Lower lobe of right lung (tissue), 2 donors: ENCODE data around the gene PLEKHN1. TPM values are rescaled to one million over a fixed set of nuclear protein-coding genes. Genes with fewer than 3 reads are reported as not detected.
"Not testable (repeated sequence)": the region's sequence is repeated elsewhere in the genome, so short reads cannot be mapped to it uniquely, and the experiment has no call there.

Experiments used
- ATAC-seq, 2 donors: fragments of 200-7000 bp; cut with Tn5 transposase; one replicate each; pipeline ENCODE4 v1.9.1; 2020 to 2022; ENCODE audit warnings: mild to moderate bottlenecking in 2 of 2, moderate library complexity in 2 of 2
- DNase-seq: peaks from one replicate; pipeline ENCODE4 v3.0.0-alpha.2; 2020
- H3K27ac ChIP-seq: fragments of 200-600 bp; one replicate; pipeline ENCODE4 v1.8.0; 2022
- H3K27me3 ChIP-seq: fragments of 200-600 bp; one replicate; pipeline ENCODE4 v1.8.0; 2022; ENCODE audit warnings: low read depth
- H3K36me3 ChIP-seq: fragments of 200-600 bp; one replicate; pipeline ENCODE4 v1.8.0; 2022; ENCODE audit warnings: mild to moderate bottlenecking
- H3K4me1 ChIP-seq: fragments of 200-600 bp; one replicate; pipeline ENCODE4 v1.8.0; 2022
- H3K4me3 ChIP-seq: fragments of 200-600 bp; one replicate; pipeline ENCODE4 v1.8.0; 2022; ENCODE audit warnings: mild to moderate bottlenecking
- H3K9me3 ChIP-seq: fragments of 200-600 bp; one replicate; pipeline ENCODE4 v1.8.0; 2022
- intact Hi-C: fragments of 100-400 bp; cut with DNase I; formaldehyde crosslinking; loops from one replicate; pipeline ENCODE4 v1.11.0; 2022
- total RNA-seq: library from RNA; stranded (reverse); fragmentation: NEBNext Ultra II Directional; extraction: Animal tissue kit (Norgen Biotek cat#: 25700); gene quantifications from one replicate; pipeline ENCODE4 v1.2.1, GENCODE V29; 2021
- TF ChIP-seq, protein P1 (sequence below): fragments of 200-600 bp; IDR thresholded peaks from one replicate; pipeline ENCODE4 v1.8.0; 2022; ENCODE audit warnings: antibody characterized with exemption, mild to moderate bottlenecking
- donor health status: DM: no; HTN: yes; CAD: no; lungs with severe emphysema.

Gene PLEKHN1
- total RNA-seq, 1 donor from 2014 or later, result 1.2 TPM

GRCh38 chr1:985126-985525 is 18.8 kb downstream of the PLEKHN1 start:
- intact Hi-C loops, result no loop called here
- no peaks in the 10 kb centered on the region for H3K4me1 ChIP-seq
- TF ChIP-seq, protein P1, sequence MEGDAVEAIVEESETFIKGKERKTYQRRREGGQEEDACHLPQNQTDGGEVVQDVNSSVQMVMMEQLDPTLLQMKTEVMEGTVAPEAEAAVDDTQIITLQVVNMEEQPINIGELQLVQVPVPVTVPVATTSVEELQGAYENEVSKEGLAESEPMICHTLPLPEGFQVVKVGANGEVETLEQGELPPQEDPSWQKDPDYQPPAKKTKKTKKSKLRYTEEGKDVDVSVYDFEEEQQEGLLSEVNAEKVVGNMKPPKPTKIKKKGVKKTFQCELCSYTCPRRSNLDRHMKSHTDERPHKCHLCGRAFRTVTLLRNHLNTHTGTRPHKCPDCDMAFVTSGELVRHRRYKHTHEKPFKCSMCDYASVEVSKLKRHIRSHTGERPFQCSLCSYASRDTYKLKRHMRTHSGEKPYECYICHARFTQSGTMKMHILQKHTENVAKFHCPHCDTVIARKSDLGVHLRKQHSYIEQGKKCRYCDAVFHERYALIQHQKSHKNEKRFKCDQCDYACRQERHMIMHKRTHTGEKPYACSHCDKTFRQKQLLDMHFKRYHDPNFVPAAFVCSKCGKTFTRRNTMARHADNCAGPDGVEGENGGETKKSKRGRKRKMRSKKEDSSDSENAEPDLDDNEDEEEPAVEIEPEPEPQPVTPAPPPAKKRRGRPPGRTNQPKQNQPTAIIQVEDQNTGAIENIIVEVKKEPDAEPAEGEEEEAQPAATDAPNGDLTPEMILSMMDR, result no peak
- H3K4me3 ChIP-seq, result no peak overlapping the region
- no peaks in the 10 kb centered on the region for H3K9me3 ChIP-seq
- H3K36me3 ChIP-seq, result no peaks in the 10 kb centered on the region
- ATAC-seq (no peak), DNase-seq (no peak)
- H3K27me3 ChIP-seq, result peaks cover 9% of the 10 kb centered on the region
- no peak overlapping the region for H3K27ac ChIP-seq

DNA sequence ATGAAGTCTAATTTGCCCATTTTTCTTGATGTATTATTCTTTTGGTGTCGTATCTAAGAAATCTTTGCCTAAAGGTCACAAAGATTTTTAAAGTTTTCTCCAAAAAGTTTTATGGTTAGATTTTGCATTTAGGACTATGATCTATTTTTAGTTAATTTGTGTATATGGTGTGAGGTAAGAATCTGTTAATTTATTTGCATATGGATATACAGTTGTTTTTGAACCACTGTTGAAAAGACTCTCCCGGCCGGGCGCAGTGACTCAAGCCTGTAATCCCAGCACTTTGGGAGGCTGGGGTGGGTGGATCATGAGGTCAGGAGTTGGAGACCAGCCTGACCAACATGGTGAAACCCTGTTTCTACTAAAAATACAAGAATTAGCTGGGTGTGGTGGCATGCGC is 21.8 kb downstream of the PLEKHN1 start:
- ATAC-seq, result not testable (repeated sequence)

DNA sequence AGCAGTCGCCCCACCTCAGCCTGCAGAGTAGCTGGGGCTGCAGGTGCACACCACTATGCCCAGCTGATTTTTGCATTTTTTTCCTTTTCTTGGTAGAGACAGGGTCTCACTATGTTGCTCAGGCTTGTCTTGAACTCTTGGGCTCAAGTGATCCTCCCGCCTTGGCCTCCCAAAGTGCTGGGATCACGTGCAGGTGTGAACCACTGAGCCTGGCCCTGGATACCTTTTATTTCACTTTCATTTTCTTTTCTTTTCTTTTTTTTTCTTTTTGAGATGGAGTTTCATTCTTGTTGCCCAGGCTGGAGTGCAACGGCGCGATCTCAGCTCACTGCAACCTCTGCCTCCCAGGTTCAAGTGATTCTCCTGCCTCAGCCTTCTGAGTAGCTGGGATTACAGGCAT is 25.0 kb downstream of the PLEKHN1 start:
- H3K27ac ChIP-seq, H3K36me3 ChIP-seq, H3K27me3 ChIP-seq, ATAC-seq, DNase-seq, H3K4me1 ChIP-seq, H3K9me3 ChIP-seq, H3K4me3 ChIP-seq, intact Hi-C loops: not testable (repeated sequence)

More for the DNA sequence above, 21.8 kb downstream of the PLEKHN1 start:
- H3K27ac ChIP-seq, DNase-seq, H3K4me1 ChIP-seq, H3K9me3 ChIP-seq, H3K4me3 ChIP-seq, H3K27me3 ChIP-seq, H3K36me3 ChIP-seq, intact Hi-C loops: not testable (repeated sequence)

- no peak for DNase-seq
- intact Hi-C loops, result no loop called here
Observed at GRCh38 chr1:991895-992294, 25.6 kb downstream of the PLEKHN1 start.

DNA sequence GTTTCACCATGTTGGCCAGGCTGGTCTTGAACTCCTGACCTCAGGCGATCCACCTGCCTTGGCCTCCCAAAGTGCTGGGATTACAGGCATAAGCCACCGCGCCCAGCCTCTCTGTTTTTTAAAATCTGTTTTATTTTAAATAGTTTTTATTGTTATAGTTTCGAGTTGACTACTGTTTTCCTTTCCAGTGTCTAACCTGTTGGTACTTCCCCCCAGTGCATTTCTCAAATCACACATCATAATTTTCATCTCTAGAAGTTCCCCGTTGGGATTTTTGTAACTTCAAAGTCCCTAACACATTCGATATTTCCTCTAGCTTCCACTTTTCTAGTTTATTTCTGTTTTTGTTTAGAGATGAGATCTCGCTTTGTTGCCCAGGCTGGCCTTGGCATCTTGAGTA is 26.1 kb downstream of the PLEKHN1 start:
- Histone ChIP-seq H3K27me3 (peaks cover 11% of the 10 kb centered on the region), H3K4me1 (no peaks in the 10 kb centered on the region)

More at GRCh38 chr1:991895-992294, 25.6 kb downstream of the PLEKHN1 start:
- no peak for ATAC-seq
- Histone ChIP-seq H3K27ac (no peak overlapping the region), H3K4me1 (no peaks in the 10 kb centered on the region), H3K27me3 (peaks cover 9% of the 10 kb centered on the region), H3K4me3 (no peak overlapping the region), H3K36me3 (no peaks in the 10 kb centered on the region), H3K9me3 (peaks cover 4% of the 10 kb centered on the region)
- TF ChIP-seq, protein P1, result no peak

GRCh38 chr1:993379-993995 is 27.2 kb downstream of the PLEKHN1 start:
- TF ChIP-seq, protein P1, result no peak
- Histone ChIP-seq H3K27me3 (peaks cover 22% of the 10 kb centered on the region), H3K9me3 (peaks cover 4% of the 10 kb centered on the region), H3K4me3 (no peak overlapping the region), H3K36me3 (no peaks in the 10 kb centered on the region), H3K4me1 (peaks cover 6% of the 10 kb centered on the region), H3K27ac (no peak overlapping the region)
- intact Hi-C loops, result no loop called here
- ATAC-seq, result no peak
- no peak for DNase-seq

More for the DNA sequence above, 26.1 kb downstream of the PLEKHN1 start:
- TF ChIP-seq, protein P1, result no peak
- Histone ChIP-seq H3K36me3 (no peaks in the 10 kb centered on the region), H3K4me3 (no peak overlapping the region), H3K27ac (no peak overlapping the region), H3K9me3 (peaks cover 4% of the 10 kb centered on the region)
- DNase-seq (no peak), ATAC-seq (no peak)
- intact Hi-C loops, result no loop called here

- H3K27me3 ChIP-seq, result peaks cover 32% of the 10 kb centered on the region
- not testable (repeated sequence) for H3K4me3 ChIP-seq, ATAC-seq
Observed at GRCh38 chr1:994546-994945, 28.3 kb downstream of the PLEKHN1 start.

More at GRCh38 chr1:994546-994945, 28.3 kb downstream of the PLEKHN1 start:
- DNase-seq, H3K27ac ChIP-seq, H3K9me3 ChIP-seq, intact Hi-C loops, H3K36me3 ChIP-seq: not testable (repeated sequence)
- H3K4me1 ChIP-seq, result peaks cover 11% of the 10 kb centered on the region
